GM23338 (cell line): ENCODE data around the gene CMKLR1. TPM values are rescaled to one million over a fixed set of nuclear protein-coding genes. Genes with fewer than 3 reads are reported as not detected.

Source experiments
- ATAC-seq: fragments of 200-7000 bp; cut with Tn5 transposase; 3 replicates; pipeline ENCODE4 v1.9.1; 2020
- DNase-seq: peaks from one replicate; pipeline ENCODE4 v3.0.0-alpha.2; 2015; ENCODE audit warnings: low spot score
- H2AFZ ChIP-seq: fragments of 200-600 bp; sonication (generic); 2 replicates; pipeline ENCODE4 v1.8.0; 2016; ENCODE audit warnings: antibody characterized with exemption, mild to moderate bottlenecking, moderate library complexity
- H3F3A ChIP-seq: fragments of 200-600 bp; sonication (generic); replicated peaks from 2 replicates; pipeline ENCODE4 v1.8.0; 2017; ENCODE audit warnings: antibody characterized with exemption, mixed run types, low read depth
- H3K27ac ChIP-seq: fragments of 200-600 bp; sonication (generic); 2 replicates; pipeline ENCODE4 v1.6.1; 2016; ENCODE audit warnings: low read depth
- H3K27me3 ChIP-seq: fragments of 200-600 bp; sonication (generic); 2 replicates; pipeline ENCODE4 v1.8.0; 2016; ENCODE audit warnings: mild to moderate bottlenecking, mixed run types, moderate library complexity; ENCODE audit not compliant: insufficient read depth
- H3K36me3 ChIP-seq: fragments of 200-600 bp; sonication (generic); 2 replicates; pipeline ENCODE4 v1.8.0; 2016; ENCODE audit warnings: mild to moderate bottlenecking; ENCODE audit not compliant: insufficient read depth
- H3K4me1 ChIP-seq: fragments of 200-600 bp; sonication (generic); 2 replicates; pipeline ENCODE4 v1.8.0; 2016; ENCODE audit warnings: mild to moderate bottlenecking, moderate library complexity; ENCODE audit not compliant: insufficient read depth
- H3K4me2 ChIP-seq: fragments of 200-600 bp; sonication (generic); 2 replicates; pipeline ENCODE4 v1.7.1; 2017; ENCODE audit warnings: mixed run types
- H3K4me3 ChIP-seq: fragments of 200-600 bp; sonication (generic); 2 replicates; pipeline ENCODE4 v1.6.1; 2016; ENCODE audit warnings: mixed run types
- H3K79me2 ChIP-seq: fragments of 200-600 bp; sonication (generic); replicated peaks from 2 replicates; pipeline ENCODE4 v1.8.0; 2017; ENCODE audit warnings: mild to moderate bottlenecking; ENCODE audit not compliant: insufficient read depth
- H3K9me2 ChIP-seq: fragments of 200-600 bp; sonication (generic); 2 replicates; pipeline ENCODE4 v1.8.0; 2017; ENCODE audit not compliant: insufficient read depth
- H4K20me1 ChIP-seq: fragments of 200-600 bp; sonication (generic); replicated peaks from 2 replicates; pipeline ENCODE4 v1.8.0; 2017; ENCODE audit warnings: mild to moderate bottlenecking; ENCODE audit not compliant: insufficient read depth
- H3K27ac Mint-ChIP-seq: 2 replicates; pipeline ENCODE4 v1.8.0; 2020; ENCODE audit warnings: inconsistent platforms, mild to moderate bottlenecking, moderate library complexity, mixed read lengths
- H3K27me3 Mint-ChIP-seq: 3 replicates; pipeline ENCODE4 v1.8.0; 2022; ENCODE audit warnings: low read depth, mild to moderate bottlenecking, moderate library complexity, mixed read lengths, inconsistent platforms; ENCODE audit not compliant: insufficient read depth, poor library complexity
- H3K36me3 Mint-ChIP-seq: 3 replicates; pipeline ENCODE4 v1.8.0; 2021; ENCODE audit warnings: low read depth, mild to moderate bottlenecking, inconsistent platforms, moderate library complexity, mixed read lengths
- H3K4me1 Mint-ChIP-seq: 3 replicates; pipeline ENCODE4 v1.8.0; 2020; ENCODE audit warnings: mild to moderate bottlenecking, inconsistent platforms, mixed read lengths
- H3K4me3 Mint-ChIP-seq: 3 replicates; pipeline ENCODE4 v1.8.0; 2021; ENCODE audit warnings: moderate library complexity, mild to moderate bottlenecking, inconsistent platforms, mixed read lengths
- H3K9me3 Mint-ChIP-seq: 3 replicates; pipeline ENCODE4 v1.8.0; 2020; ENCODE audit warnings: moderate library complexity, mild to moderate bottlenecking, inconsistent platforms, mixed read lengths
- CREB1 ChIP-seq: fragments of 250-450 bp; sonication (Bioruptor Pico); IDR thresholded peaks from 2 replicates; pipeline ENCODE4 v1.5.0; 2020; ENCODE audit warnings: low read depth, mild to moderate bottlenecking, moderate library complexity
- ETS1 ChIP-seq: IDR thresholded peaks from 2 replicates; pipeline ENCODE4 v1.6.1; 2016; ENCODE audit warnings: antibody characterized with exemption
- EZH2 ChIP-seq: fragments of 200-600 bp; sonication (generic); IDR thresholded peaks from one replicate; pipeline ENCODE4 v1.8.0; 2017; ENCODE audit warnings: antibody characterized with exemption, mild to moderate bottlenecking, low read depth; ENCODE audit not compliant: unreplicated experiment
- EZH2phosphoT487 ChIP-seq: fragments of 200-600 bp; sonication (generic); IDR thresholded peaks from one replicate; pipeline ENCODE4 v1.8.1; 2018; ENCODE audit warnings: antibody characterized with exemption; ENCODE audit not compliant: unreplicated experiment
- JUNB ChIP-seq: IDR thresholded peaks from one replicate; pipeline ENCODE4 v1.6.1; 2016; ENCODE audit warnings: antibody characterized with exemption; ENCODE audit not compliant: unreplicated experiment
- NANOG ChIP-seq: IDR thresholded peaks from 2 replicates; pipeline ENCODE4 v1.6.1; 2016; ENCODE audit warnings: antibody characterized with exemption, borderline replicate concordance
- POLR2AphosphoS5 ChIP-seq: IDR thresholded peaks from 2 replicates; pipeline ENCODE4 v1.6.1; 2016; ENCODE audit warnings: antibody characterized with exemption, low read depth
- STAT1 ChIP-seq: IDR thresholded peaks from one replicate; pipeline ENCODE4 v1.6.1; 2016; ENCODE audit warnings: antibody characterized with exemption; ENCODE audit not compliant: unreplicated experiment
- ZNF114 ChIP-seq: fragments of 250-450 bp; sonication (Bioruptor Pico); IDR thresholded peaks from 2 replicates; pipeline ENCODE4 v1.5.0; 2020; ENCODE audit warnings: mild to moderate bottlenecking, moderate library complexity
- ZNF331 ChIP-seq: fragments of 250-450 bp; sonication (Bioruptor Pico); IDR thresholded peaks from 2 replicates; pipeline ENCODE4 v1.5.0; 2020; ENCODE audit warnings: low read depth, mild to moderate bottlenecking, moderate library complexity
- polyA plus RNA-seq: library from polyadenylated mRNA; unstranded; fragments of >200 nt; fragmentation: Nextera tagmentation; extraction: Ambion mirVana; gene quantifications from 2 replicates; pipeline ENCODE4 v1.2.1, GENCODE V29; 2016
- total RNA-seq: library from RNA; depleted of rRNA; stranded (reverse); fragments of >200 nt; shearing (Covaris generic); gene quantifications from 2 replicates; pipeline ENCODE4 v1.2.3, GENCODE V29; 2014
- TF ChIP-seq, protein P1 (sequence below): IDR thresholded peaks from one replicate; pipeline ENCODE4 v1.6.1; 2018; ENCODE audit warnings: antibody characterized with exemption; ENCODE audit not compliant: unreplicated experiment
- TF ChIP-seq, protein P2 (sequence below): fragments of 250-450 bp; sonication (Bioruptor Pico); IDR thresholded peaks from 2 replicates; pipeline ENCODE4 v1.5.0; 2020; ENCODE audit warnings: mild to moderate bottlenecking, moderate library complexity
- TF ChIP-seq, protein P3 (sequence below), 2 experiments: fragments of 200-600 bp in 1 of 2; sonication (generic) in 1 of 2; conservative IDR thresholded peaks; 2 replicates each; pipeline versions ENCODE4 v1.5.1 to v1.6.1; 2016 to 2017; ENCODE audit warnings: antibody characterized with exemption in 2 of 2, low read depth in 2 of 2, mild to moderate bottlenecking in 2 of 2, moderate library complexity in 1 of 2

The CMKLR1 gene
- total and polyA plus RNA-seq, 2 experiments from 2014 or later, result 0.40 to 2.6 TPM

- Mint-ChIP-seq H3K9me3 (peaks cover 57% of the 10 kb centered on the region), H3K4me1 (no peaks in the 10 kb centered on the region), H3K27ac (no peak overlapping the region), H3K4me3 (no peak overlapping the region), H3K27me3 (peaks cover 4% of the 10 kb centered on the region), H3K36me3 (peaks cover 22% of the 10 kb centered on the region)
- no peak overlapping the region for H3K4me2 ChIP-seq
- H4K20me1 ChIP-seq, result no peaks in the 10 kb centered on the region
- no peak overlapping the region for H3K4me3 ChIP-seq
- TF ChIP-seq ETS1 (no peak), NANOG (no peak), JUNB (no peak), ZNF114 (CRISPR knock-in tag) (no peak), POLR2AphosphoS5 (no peak), EZH2 (no peak), EZH2phosphoT487 (no peak), ZNF331 (CRISPR knock-in tag) (no peak), STAT1 (no peak), CREB1 (CRISPR knock-in tag) (no peak)
- TF ChIP-seq, protein P1, sequence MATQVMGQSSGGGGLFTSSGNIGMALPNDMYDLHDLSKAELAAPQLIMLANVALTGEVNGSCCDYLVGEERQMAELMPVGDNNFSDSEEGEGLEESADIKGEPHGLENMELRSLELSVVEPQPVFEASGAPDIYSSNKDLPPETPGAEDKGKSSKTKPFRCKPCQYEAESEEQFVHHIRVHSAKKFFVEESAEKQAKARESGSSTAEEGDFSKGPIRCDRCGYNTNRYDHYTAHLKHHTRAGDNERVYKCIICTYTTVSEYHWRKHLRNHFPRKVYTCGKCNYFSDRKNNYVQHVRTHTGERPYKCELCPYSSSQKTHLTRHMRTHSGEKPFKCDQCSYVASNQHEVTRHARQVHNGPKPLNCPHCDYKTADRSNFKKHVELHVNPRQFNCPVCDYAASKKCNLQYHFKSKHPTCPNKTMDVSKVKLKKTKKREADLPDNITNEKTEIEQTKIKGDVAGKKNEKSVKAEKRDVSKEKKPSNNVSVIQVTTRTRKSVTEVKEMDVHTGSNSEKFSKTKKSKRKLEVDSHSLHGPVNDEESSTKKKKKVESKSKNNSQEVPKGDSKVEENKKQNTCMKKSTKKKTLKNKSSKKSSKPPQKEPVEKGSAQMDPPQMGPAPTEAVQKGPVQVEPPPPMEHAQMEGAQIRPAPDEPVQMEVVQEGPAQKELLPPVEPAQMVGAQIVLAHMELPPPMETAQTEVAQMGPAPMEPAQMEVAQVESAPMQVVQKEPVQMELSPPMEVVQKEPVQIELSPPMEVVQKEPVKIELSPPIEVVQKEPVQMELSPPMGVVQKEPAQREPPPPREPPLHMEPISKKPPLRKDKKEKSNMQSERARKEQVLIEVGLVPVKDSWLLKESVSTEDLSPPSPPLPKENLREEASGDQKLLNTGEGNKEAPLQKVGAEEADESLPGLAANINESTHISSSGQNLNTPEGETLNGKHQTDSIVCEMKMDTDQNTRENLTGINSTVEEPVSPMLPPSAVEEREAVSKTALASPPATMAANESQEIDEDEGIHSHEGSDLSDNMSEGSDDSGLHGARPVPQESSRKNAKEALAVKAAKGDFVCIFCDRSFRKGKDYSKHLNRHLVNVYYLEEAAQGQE, result no peak
- TF ChIP-seq, protein P2, sequence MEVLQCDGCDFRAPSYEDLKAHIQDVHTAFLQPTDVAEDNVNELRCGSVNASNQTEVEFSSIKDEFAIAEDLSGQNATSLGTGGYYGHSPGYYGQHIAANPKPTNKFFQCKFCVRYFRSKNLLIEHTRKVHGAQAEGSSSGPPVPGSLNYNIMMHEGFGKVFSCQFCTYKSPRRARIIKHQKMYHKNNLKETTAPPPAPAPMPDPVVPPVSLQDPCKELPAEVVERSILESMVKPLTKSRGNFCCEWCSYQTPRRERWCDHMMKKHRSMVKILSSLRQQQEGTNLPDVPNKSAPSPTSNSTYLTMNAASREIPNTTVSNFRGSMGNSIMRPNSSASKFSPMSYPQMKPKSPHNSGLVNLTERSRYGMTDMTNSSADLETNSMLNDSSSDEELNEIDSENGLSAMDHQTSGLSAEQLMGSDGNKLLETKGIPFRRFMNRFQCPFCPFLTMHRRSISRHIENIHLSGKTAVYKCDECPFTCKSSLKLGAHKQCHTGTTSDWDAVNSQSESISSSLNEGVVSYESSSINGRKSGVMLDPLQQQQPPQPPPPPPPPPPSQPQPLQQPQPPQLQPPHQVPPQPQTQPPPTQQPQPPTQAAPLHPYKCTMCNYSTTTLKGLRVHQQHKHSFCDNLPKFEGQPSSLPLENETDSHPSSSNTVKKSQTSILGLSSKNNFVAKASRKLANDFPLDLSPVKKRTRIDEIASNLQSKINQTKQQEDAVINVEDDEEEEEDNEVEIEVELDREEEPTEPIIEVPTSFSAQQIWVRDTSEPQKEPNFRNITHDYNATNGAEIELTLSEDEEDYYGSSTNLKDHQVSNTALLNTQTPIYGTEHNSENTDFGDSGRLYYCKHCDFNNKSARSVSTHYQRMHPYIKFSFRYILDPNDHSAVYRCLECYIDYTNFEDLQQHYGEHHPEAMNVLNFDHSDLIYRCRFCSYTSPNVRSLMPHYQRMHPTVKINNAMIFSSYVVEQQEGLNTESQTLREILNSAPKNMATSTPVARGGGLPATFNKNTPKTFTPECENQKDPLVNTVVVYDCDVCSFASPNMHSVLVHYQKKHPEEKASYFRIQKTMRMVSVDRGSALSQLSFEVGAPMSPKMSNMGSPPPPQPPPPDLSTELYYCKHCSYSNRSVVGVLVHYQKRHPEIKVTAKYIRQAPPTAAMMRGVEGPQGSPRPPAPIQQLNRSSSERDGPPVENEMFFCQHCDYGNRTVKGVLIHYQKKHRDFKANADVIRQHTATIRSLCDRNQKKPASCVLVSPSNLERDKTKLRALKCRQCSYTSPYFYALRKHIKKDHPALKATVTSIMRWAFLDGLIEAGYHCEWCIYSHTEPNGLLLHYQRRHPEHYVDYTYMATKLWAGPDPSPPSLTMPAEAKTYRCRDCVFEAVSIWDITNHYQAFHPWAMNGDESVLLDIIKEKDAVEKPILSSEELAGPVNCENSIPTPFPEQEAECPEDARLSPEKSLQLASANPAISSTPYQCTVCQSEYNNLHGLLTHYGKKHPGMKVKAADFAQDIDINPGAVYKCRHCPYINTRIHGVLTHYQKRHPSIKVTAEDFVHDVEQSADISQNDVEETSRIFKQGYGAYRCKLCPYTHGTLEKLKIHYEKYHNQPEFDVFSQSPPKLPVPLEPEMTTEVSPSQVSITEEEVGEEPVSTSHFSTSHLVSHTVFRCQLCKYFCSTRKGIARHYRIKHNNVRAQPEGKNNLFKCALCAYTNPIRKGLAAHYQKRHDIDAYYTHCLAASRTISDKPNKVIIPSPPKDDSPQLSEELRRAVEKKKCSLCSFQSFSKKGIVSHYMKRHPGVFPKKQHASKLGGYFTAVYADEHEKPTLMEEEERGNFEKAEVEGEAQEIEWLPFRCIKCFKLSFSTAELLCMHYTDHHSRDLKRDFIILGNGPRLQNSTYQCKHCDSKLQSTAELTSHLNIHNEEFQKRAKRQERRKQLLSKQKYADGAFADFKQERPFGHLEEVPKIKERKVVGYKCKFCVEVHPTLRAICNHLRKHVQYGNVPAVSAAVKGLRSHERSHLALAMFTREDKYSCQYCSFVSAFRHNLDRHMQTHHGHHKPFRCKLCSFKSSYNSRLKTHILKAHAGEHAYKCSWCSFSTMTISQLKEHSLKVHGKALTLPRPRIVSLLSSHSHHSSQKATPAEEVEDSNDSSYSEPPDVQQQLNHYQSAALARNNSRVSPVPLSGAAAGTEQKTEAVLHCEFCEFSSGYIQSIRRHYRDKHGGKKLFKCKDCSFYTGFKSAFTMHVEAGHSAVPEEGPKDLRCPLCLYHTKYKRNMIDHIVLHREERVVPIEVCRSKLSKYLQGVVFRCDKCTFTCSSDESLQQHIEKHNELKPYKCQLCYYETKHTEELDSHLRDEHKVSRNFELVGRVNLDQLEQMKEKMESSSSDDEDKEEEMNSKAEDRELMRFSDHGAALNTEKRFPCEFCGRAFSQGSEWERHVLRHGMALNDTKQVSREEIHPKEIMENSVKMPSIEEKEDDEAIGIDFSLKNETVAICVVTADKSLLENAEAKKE (CRISPR knock-in tag), result no peak
- TF ChIP-seq, protein P3, sequence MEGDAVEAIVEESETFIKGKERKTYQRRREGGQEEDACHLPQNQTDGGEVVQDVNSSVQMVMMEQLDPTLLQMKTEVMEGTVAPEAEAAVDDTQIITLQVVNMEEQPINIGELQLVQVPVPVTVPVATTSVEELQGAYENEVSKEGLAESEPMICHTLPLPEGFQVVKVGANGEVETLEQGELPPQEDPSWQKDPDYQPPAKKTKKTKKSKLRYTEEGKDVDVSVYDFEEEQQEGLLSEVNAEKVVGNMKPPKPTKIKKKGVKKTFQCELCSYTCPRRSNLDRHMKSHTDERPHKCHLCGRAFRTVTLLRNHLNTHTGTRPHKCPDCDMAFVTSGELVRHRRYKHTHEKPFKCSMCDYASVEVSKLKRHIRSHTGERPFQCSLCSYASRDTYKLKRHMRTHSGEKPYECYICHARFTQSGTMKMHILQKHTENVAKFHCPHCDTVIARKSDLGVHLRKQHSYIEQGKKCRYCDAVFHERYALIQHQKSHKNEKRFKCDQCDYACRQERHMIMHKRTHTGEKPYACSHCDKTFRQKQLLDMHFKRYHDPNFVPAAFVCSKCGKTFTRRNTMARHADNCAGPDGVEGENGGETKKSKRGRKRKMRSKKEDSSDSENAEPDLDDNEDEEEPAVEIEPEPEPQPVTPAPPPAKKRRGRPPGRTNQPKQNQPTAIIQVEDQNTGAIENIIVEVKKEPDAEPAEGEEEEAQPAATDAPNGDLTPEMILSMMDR (conservative IDR thresholded peaks at IDR 0.05; ENCODE audit: low read depth in 2 of 2), result no peak
- H2AFZ ChIP-seq, result no peak overlapping the region
- no peak for ATAC-seq
- H3K27ac ChIP-seq, result no peak overlapping the region
- H3K4me1 ChIP-seq, result no peaks in the 10 kb centered on the region
- H3F3A ChIP-seq, result no peaks in the 10 kb centered on the region
- H3K9me2 ChIP-seq, result no peaks in the 10 kb centered on the region
- no peaks in the 10 kb centered on the region for H3K79me2 ChIP-seq
- no peaks in the 10 kb centered on the region for H3K27me3 ChIP-seq
- DNase-seq, result no peak
- H3K36me3 ChIP-seq, result peaks cover 9% of the 10 kb centered on the region
Measured at GRCh38 chr12:108374596-108375320, 35.6 kb upstream of the CMKLR1 start.
